GM12891 (cell line): Measurements from ENCODE around the gene ADGRV1.

Experiments used
- DNase-seq: peaks from one replicate; pipeline ENCODE4 v3.0.0; 2011; ENCODE audit warnings: low spot score; ENCODE audit not compliant: insufficient read length
- FAIRE-seq: peaks from 2 replicates; lab custom pipeline; 2011; peaks lifted over from hg19 to GRCh38; lab: Jason Lieb, UNC
- PAX5 ChIP-seq: IDR thresholded peaks from 2 replicates; pipeline ENCODE4 v1.6.1; 2011; ENCODE audit warnings: low read length, moderate library complexity, mild to moderate bottlenecking; ENCODE audit not compliant: insufficient read depth, severe bottlenecking
- POLR2A ChIP-seq: IDR thresholded peaks from 2 replicates; pipeline ENCODE4 v1.6.1; 2011; ENCODE audit warnings: low read depth, low read length, control low read depth
- POLR2AphosphoS5 ChIP-seq: IDR thresholded peaks from 2 replicates; pipeline ENCODE4 v1.6.1; 2011; ENCODE audit warnings: low read depth, low read length, control low read depth
- POU2F2 ChIP-seq: IDR thresholded peaks from 2 replicates; pipeline ENCODE4 v1.6.1; 2011; ENCODE audit warnings: low read depth, mild to moderate bottlenecking, control low read depth, low read length, moderate library complexity
- SPI1 ChIP-seq: IDR thresholded peaks from 2 replicates; pipeline ENCODE4 v1.6.1; 2011; ENCODE audit warnings: low read depth, low read length, control low read depth
- TAF1 ChIP-seq: IDR thresholded peaks from 2 replicates; pipeline ENCODE4 v1.6.1; 2011; ENCODE audit warnings: low read depth, low read length, control low read depth

Gene ADGRV1

GRCh38 chr5:91207248-91207647, 648.7 kb downstream of the ADGRV1 start:
- DNase-seq (no peak), FAIRE-seq (no peak)
- no peak for TF ChIP-seq POLR2A
- TF ChIP-seq SPI1, result no peak
- TF ChIP-seq POLR2AphosphoS5, result no peak
- TF ChIP-seq POU2F2, result no peak

- DNase-seq (no peak), FAIRE-seq (no peak)
- TF ChIP-seq SPI1, result no peak
- TF ChIP-seq TAF1, result no peak
- TF ChIP-seq POLR2AphosphoS5, result no peak
- TF ChIP-seq POLR2A, result no peak
- TF ChIP-seq POU2F2, result no peak
- no peak for TF ChIP-seq PAX5
Measured at GRCh38 chr5:91211997-91212713, 653.6 kb downstream of the ADGRV1 start.

- FAIRE-seq, result no peak
- TF ChIP-seq SPI1, result no peak
- TF ChIP-seq TAF1, result no peak
- TF ChIP-seq PAX5, result no peak
- TF ChIP-seq POU2F2, result no peak
- no peak for TF ChIP-seq POLR2AphosphoS5
- TF ChIP-seq POLR2A, result no peak
- DNase-seq, result no peak
Measured at GRCh38 chr5:91212714-91213092, 654.1 kb downstream of the ADGRV1 start.
